Mesodermal cell (in vitro differentiated cells): Measurements from ENCODE around the gene DOK7.

ENCODE experiments used
- H3K27ac ChIP-seq: 2 replicates; pipeline ENCODE4 v1.7.0; 2013; ENCODE audit warnings: mild to moderate bottlenecking, low read depth, low read length, moderate library complexity; ENCODE audit not compliant: severe bottlenecking
- H3K36me3 ChIP-seq: 2 replicates; pipeline ENCODE4 v1.7.1; 2013; ENCODE audit warnings: mild to moderate bottlenecking, low read length, moderate library complexity; ENCODE audit not compliant: control insufficient read depth, insufficient read depth
- H3K4me1 ChIP-seq: one replicate; pipeline ENCODE4 v1.7.1; 2013; ENCODE audit warnings: mild to moderate bottlenecking, low read length; ENCODE audit not compliant: insufficient read depth, control insufficient read depth, poor library complexity, severe bottlenecking
- H3K4me3 ChIP-seq: 2 replicates; pipeline ENCODE4 v1.7.0; 2013; ENCODE audit warnings: low read length, control low read depth, mild to moderate bottlenecking; ENCODE audit not compliant: insufficient read depth, poor library complexity, severe bottlenecking; ENCODE audit errors: extremely low read depth
- H3K9me3 ChIP-seq: 2 replicates; pipeline ENCODE4 v1.7.1; 2013; ENCODE audit warnings: mild to moderate bottlenecking, low read length, moderate library complexity; ENCODE audit not compliant: control insufficient read depth
- WGBS, 2 experiments: methylation state at CpG; one replicate each; pipeline ENCODE4 v1.1.5; 2013; ENCODE audit warnings: missing lambda C conversion rate in 2 of 2; ENCODE audit not compliant: insufficient coverage in 2 of 2; 5-methylcytosine and 5-hydroxymethylcytosine counted together

DOK7 gene

GRCh38 chr4:3442959-3443749, 20.0 kb upstream of the DOK7 start:
- H3K9me3 ChIP-seq, result no peaks in the 10 kb centered on the region
- H3K4me1 ChIP-seq, result no peaks in the 10 kb centered on the region
- 56 to 65% methylated on average over 22 to 30 of the region's 36 CpGs for WGBS, 2 experiments
- H3K36me3 ChIP-seq, result no peaks in the 10 kb centered on the region
- no peak overlapping the region for H3K27ac ChIP-seq
- H3K4me3 ChIP-seq, result no peak overlapping the region

DNA sequence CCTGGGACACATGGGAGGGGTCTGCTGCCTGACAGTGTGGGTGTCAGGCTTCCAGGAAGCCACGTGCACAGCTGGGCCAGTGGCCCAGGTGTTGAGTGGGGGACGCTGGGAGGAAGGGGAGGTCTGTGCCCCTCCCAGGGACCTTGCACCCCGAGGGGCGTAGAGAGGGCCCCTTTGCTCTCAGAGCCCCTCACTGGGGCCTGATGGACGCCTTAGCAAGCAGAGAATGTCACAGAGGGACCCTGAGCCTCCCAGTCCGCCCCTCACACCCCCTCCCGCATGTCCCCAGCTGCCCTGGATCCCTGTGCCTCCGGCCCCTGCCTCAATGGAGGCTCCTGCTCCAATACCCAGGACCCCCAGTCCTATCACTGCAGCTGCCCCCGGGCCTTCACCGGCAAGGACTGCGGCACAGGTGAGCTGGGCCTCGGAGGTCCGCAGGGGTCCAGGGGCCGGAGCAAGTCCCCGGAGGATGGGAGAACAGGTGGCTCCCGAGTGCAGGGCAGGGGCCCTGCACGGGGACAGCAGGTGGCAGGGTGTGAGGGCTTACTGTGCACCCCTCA, 19.3 kb upstream of the DOK7 start:
- H3K36me3 ChIP-seq, result no peaks in the 10 kb centered on the region
- H3K4me1 ChIP-seq, result no peaks in the 10 kb centered on the region
- no peak overlapping the region for H3K4me3 ChIP-seq
- H3K9me3 ChIP-seq, result no peaks in the 10 kb centered on the region
- 75 to 78% methylated on average over 15 of the region's 17 CpGs for whole genome bisulfite sequencing, 2 experiments
- no peak overlapping the region for H3K27ac ChIP-seq

DNA sequence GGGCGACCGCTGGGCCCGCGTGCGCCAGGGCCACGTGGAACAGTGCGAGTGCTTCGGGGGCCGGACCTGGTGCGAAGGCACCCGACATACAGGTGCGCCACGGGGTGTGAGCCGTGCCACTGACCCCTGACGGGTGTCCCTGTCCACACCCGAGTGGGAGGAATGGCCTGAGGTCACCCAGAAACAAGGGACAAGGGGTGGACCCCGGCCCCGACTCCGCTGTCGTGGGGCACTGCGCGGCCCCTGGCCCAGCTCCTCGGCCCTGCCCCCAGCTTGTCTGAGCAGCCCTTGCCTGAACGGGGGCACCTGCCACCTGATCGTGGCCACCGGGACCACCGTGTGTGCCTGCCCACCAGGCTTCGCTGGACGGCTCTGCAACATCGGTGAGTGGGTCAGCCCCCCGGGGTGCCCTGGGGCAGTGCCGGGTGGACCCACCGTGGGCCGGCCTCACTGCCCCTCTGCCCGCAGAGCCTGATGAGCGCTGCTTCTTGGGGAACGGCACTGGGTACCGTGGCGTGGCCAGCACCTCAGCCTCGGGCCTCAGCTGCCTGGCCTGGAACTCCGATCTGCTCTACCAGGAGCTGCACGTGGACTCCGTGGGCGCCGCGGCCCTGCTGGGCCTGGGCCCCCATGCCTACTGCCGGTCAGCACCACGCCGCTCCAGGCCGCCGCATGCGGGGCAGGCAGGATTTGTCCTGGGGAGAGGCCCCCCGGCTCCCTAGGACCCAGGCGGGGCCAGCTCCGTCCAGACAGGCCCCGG, 18.6 kb upstream of the DOK7 start:
- 91 to 95% methylated on average over 53 to 56 of the region's 56 CpGs for WGBS, 2 experiments
- no peaks in the 10 kb centered on the region for H3K36me3 ChIP-seq

DNA sequence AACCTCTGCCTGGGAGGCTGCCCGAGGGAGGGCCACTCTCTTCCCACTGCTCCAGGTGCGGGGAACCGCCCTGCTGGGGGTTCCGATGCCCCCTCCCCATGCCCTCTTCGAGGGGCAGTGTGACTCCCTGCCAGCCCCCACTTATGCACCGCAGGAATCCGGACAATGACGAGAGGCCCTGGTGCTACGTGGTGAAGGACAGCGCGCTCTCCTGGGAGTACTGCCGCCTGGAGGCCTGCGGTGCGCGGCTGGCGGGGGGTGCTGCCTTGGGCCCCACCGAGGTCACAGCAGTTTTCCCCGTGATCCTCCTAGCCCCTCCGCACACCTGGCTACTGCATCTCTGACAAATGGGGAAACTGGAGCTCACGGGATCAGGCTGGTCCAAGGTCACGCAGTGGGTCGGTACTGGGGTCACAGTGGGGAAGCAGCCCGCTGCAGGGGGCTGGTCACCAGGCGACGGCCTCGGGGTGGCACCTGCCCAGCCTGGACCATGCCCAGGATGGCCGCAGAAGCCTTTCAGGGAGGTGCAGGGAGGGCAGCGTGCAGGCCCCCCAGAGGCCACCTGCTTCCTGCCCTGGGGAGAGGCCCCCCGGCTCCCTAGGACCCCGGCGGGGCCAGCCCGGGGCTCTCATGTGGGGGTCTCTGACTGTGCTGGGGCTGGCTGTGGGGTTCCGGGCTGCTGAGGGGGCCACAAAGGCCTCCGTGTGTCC, 17.8 kb upstream of the DOK7 start:
- Histone ChIP-seq H3K36me3 (no peaks in the 10 kb centered on the region), H3K4me1 (no peaks in the 10 kb centered on the region), H3K4me3 (no peak overlapping the region), H3K27ac (no peak overlapping the region), H3K9me3 (no peaks in the 10 kb centered on the region)
- 90 to 93% methylated on average over 24 to 33 of the region's 34 CpGs for WGBS, 2 experiments

More for the DNA sequence above, 18.6 kb upstream of the DOK7 start:
- Histone ChIP-seq H3K9me3 (no peaks in the 10 kb centered on the region), H3K27ac (no peak overlapping the region), H3K4me3 (no peak overlapping the region), H3K4me1 (no peaks in the 10 kb centered on the region)

GRCh38 chr4:3445829-3446545, 17.1 kb upstream of the DOK7 start:
- Histone ChIP-seq H3K9me3 (no peaks in the 10 kb centered on the region), H3K27ac (no peak overlapping the region), H3K36me3 (no peaks in the 10 kb centered on the region), H3K4me3 (no peak overlapping the region), H3K4me1 (no peaks in the 10 kb centered on the region)
- WGBS, 2 experiments, result 93 to 96% methylated on average over 32 to 33 of the region's 34 CpGs

GRCh38 chr4:3446631-3447320, 16.3 kb upstream of the DOK7 start:
- 95% methylated on average over 21 to 22 of the region's 22 CpGs for WGBS, 2 experiments
- no peaks in the 10 kb centered on the region for H3K4me1 ChIP-seq
- H3K36me3 ChIP-seq, result no peaks in the 10 kb centered on the region
- H3K27ac ChIP-seq, result no peak overlapping the region
- no peaks in the 10 kb centered on the region for H3K9me3 ChIP-seq
- no peak overlapping the region for H3K4me3 ChIP-seq

- Histone ChIP-seq H3K4me1 (no peaks in the 10 kb centered on the region), H3K27ac (no peak overlapping the region), H3K36me3 (no peaks in the 10 kb centered on the region), H3K4me3 (no peak overlapping the region), H3K9me3 (no peaks in the 10 kb centered on the region)
- 95% methylated on average over 49 to 53 of the region's 53 CpGs for WGBS, 2 experiments
Measured at GRCh38 chr4:3447431-3448395, 15.4 kb upstream of the DOK7 start.

DNA sequence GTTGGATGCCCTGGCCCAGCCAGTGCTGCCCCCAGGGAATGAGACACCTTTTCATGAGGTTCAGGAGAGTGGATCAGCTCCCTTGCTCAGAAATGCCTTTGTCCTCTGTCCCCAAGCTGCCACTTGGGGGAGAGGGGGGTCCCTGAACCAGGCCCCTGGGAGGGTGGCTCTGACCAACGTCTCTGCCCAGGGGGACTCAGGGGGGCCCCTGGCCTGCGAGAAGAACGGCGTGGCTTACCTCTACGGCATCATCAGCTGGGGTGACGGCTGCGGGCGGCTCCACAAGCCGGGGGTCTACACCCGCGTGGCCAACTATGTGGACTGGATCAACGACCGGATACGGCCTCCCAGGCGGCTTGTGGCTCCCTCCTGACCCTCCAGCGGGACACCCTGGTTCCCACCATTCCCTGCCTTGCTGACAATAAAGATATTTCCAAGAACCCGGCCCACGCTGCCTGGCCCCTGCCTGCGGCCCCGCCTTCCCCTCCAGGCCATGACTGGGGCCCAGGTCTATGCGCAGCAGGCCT, 14.0 kb upstream of the DOK7 start:
- 94% methylated on average over 16 to 21 of the region's 21 CpGs for WGBS, 2 experiments
- Histone ChIP-seq H3K4me3 (no peak overlapping the region), H3K27ac (no peak overlapping the region), H3K9me3 (no peaks in the 10 kb centered on the region), H3K36me3 (no peaks in the 10 kb centered on the region), H3K4me1 (no peaks in the 10 kb centered on the region)
